GM12878 (cell line): ENCODE measurements around the gene GNAQ.
"Not testable (repeated sequence)": the region's sequence is repeated elsewhere in the genome, so short reads cannot be mapped to it uniquely, and the experiment has no call there.

Experiments used
- ESRRA ChIP-seq: IDR thresholded peaks from 2 replicates; pipeline ENCODE4 v1.6.1; 2012; ENCODE audit warnings: mild to moderate bottlenecking, low read length, improper control_type of control experiment
- IKZF2 ChIP-seq, 2 experiments: fragments of 450-650 bp; IDR thresholded peaks; 2 replicates each; pipeline ENCODE4 v1.6.1; 2017; ENCODE audit warnings: mild to moderate bottlenecking in 2 of 2, moderate library complexity in 2 of 2
- TCF3 ChIP-seq: IDR thresholded peaks from 2 replicates; pipeline ENCODE4 v1.6.1; 2012; ENCODE audit warnings: low read depth, mild to moderate bottlenecking, low read length, borderline replicate concordance; ENCODE audit not compliant: insufficient read depth
- YY1 ChIP-seq: IDR thresholded peaks from 2 replicates; pipeline ENCODE4 v1.6.1; 2011; ENCODE audit warnings: low read depth, mild to moderate bottlenecking, low read length
- TF ChIP-seq, protein P1 (sequence below), 3 experiments: IDR thresholded peaks in 2 of 3; conservative IDR thresholded peaks in 1 of 3; 2 replicates each; pipeline ENCODE4 v1.5.1; 2011; ENCODE audit warnings: low read depth in 3 of 3, low read length in 3 of 3, mild to moderate bottlenecking in 3 of 3, control low read depth in 2 of 3, moderate library complexity in 2 of 3, inconsistent platforms in 1 of 3, mixed read lengths in 1 of 3; ENCODE audit not compliant: control insufficient read depth in 2 of 3, insufficient read depth in 1 of 3; ENCODE audit errors: extremely low read depth in 1 of 3
- TF ChIP-seq, protein P2 (sequence below): IDR thresholded peaks from 2 replicates; pipeline ENCODE4 v1.6.1; 2011; ENCODE audit warnings: mild to moderate bottlenecking, low read depth, low read length, moderate library complexity; ENCODE audit not compliant: insufficient replicate concordance
- TF ChIP-seq, protein P3 (sequence below): fragments of 450-650 bp; formaldehyde crosslinking; IDR thresholded peaks from 2 replicates; pipeline ENCODE4 v1.4.0; 2020; ENCODE audit warnings: mild to moderate bottlenecking, moderate library complexity

- TF ChIP-seq, protein P1, sequence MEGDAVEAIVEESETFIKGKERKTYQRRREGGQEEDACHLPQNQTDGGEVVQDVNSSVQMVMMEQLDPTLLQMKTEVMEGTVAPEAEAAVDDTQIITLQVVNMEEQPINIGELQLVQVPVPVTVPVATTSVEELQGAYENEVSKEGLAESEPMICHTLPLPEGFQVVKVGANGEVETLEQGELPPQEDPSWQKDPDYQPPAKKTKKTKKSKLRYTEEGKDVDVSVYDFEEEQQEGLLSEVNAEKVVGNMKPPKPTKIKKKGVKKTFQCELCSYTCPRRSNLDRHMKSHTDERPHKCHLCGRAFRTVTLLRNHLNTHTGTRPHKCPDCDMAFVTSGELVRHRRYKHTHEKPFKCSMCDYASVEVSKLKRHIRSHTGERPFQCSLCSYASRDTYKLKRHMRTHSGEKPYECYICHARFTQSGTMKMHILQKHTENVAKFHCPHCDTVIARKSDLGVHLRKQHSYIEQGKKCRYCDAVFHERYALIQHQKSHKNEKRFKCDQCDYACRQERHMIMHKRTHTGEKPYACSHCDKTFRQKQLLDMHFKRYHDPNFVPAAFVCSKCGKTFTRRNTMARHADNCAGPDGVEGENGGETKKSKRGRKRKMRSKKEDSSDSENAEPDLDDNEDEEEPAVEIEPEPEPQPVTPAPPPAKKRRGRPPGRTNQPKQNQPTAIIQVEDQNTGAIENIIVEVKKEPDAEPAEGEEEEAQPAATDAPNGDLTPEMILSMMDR (IDR thresholded peaks at IDR 0.05 in 2 of 3, conservative IDR thresholded peaks at IDR 0.05 in 1 of 3; ENCODE audit: control insufficient read depth in 2 of 3, extremely low read depth in 1 of 3, insufficient read depth in 1 of 3, low read depth in 3 of 3, low read length in 3 of 3) = not testable (repeated sequence)
- TF ChIP-seq IKZF2 (IDR thresholded peaks at IDR 0.05); ESRRA; TCF3; YY1: not testable (repeated sequence)
- TF ChIP-seq, protein P2, sequence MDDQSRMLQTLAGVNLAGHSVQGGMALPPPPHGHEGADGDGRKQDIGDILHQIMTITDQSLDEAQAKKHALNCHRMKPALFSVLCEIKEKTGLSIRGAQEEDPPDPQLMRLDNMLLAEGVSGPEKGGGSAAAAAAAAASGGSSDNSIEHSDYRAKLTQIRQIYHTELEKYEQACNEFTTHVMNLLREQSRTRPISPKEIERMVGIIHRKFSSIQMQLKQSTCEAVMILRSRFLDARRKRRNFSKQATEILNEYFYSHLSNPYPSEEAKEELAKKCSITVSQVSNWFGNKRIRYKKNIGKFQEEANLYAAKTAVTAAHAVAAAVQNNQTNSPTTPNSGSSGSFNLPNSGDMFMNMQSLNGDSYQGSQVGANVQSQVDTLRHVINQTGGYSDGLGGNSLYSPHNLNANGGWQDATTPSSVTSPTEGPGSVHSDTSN = not testable (repeated sequence)
- TF ChIP-seq, protein P3, sequence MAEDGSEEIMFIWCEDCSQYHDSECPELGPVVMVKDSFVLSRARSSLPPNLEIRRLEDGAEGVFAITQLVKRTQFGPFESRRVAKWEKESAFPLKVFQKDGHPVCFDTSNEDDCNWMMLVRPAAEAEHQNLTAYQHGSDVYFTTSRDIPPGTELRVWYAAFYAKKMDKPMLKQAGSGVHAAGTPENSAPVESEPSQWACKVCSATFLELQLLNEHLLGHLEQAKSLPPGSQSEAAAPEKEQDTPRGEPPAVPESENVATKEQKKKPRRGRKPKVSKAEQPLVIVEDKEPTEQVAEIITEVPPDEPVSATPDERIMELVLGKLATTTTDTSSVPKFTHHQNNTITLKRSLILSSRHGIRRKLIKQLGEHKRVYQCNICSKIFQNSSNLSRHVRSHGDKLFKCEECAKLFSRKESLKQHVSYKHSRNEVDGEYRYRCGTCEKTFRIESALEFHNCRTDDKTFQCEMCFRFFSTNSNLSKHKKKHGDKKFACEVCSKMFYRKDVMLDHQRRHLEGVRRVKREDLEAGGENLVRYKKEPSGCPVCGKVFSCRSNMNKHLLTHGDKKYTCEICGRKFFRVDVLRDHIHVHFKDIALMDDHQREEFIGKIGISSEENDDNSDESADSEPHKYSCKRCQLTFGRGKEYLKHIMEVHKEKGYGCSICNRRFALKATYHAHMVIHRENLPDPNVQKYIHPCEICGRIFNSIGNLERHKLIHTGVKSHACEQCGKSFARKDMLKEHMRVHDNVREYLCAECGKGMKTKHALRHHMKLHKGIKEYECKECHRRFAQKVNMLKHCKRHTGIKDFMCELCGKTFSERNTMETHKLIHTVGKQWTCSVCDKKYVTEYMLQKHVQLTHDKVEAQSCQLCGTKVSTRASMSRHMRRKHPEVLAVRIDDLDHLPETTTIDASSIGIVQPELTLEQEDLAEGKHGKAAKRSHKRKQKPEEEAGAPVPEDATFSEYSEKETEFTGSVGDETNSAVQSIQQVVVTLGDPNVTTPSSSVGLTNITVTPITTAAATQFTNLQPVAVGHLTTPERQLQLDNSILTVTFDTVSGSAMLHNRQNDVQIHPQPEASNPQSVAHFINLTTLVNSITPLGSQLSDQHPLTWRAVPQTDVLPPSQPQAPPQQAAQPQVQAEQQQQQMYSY (CRISPR knock-in tag) = not testable (repeated sequence)
Measured at GRCh38 chr9:77690119-77690518, 341.5 kb downstream of the GNAQ start.
